Measurements from ENCODE around the gene TWF1.

Gene TWF1

GRCh38 chr12:43832463-43833168, 26.5 kb upstream of the TWF1 start:
- Mint-ChIP-seq H3K27ac (no peak overlapping the region), H3K36me3 (ENCODE audit: low read depth) (no peaks in the 10 kb centered on the region), H3K4me3 (no peak overlapping the region), H3K27me3 (ENCODE audit: low read depth) (no peaks in the 10 kb centered on the region), H3K4me1 (peaks cover 21% of the 10 kb centered on the region), H3K9me3 (no peaks in the 10 kb centered on the region)
- no peak for TF ChIP-seq CTCF (IDR thresholded peaks at IDR 0.05; ENCODE audit: unreplicated experiment in 3 of 3)

- Mint-ChIP-seq H3K27me3 (ENCODE audit: low read depth) (no peaks in the 10 kb centered on the region), H3K27ac (no peak overlapping the region), H3K4me3 (no peak overlapping the region), H3K4me1 (peaks cover 4% of the 10 kb centered on the region), H3K9me3 (no peaks in the 10 kb centered on the region), H3K36me3 (ENCODE audit: low read depth) (no peaks in the 10 kb centered on the region)
- no peak for TF ChIP-seq CTCF (IDR thresholded peaks at IDR 0.05; ENCODE audit: unreplicated experiment in 3 of 3)
These were observed 21.0 kb upstream of the TWF1 start for GRCh38 chr12:43827093-43827492.

- Mint-ChIP-seq H3K27ac (no peak overlapping the region), H3K9me3 (no peaks in the 10 kb centered on the region), H3K4me1 (peaks cover 4% of the 10 kb centered on the region), H3K36me3 (ENCODE audit: low read depth) (no peaks in the 10 kb centered on the region), H3K4me3 (no peak overlapping the region), H3K27me3 (ENCODE audit: low read depth) (no peaks in the 10 kb centered on the region)
- no peak for TF ChIP-seq CTCF (IDR thresholded peaks at IDR 0.05; ENCODE audit: unreplicated experiment in 3 of 3)
These were observed 20.6 kb upstream of the TWF1 start for GRCh38 chr12:43826681-43827080.

GRCh38 chr12:43824207-43824775, 18.2 kb upstream of the TWF1 start:
- H3K9me3 Mint-ChIP-seq, result no peaks in the 10 kb centered on the region
- no peak for TF ChIP-seq CTCF (IDR thresholded peaks at IDR 0.05; ENCODE audit: unreplicated experiment in 3 of 3)
- H3K36me3 Mint-ChIP-seq (ENCODE audit: low read depth), result no peaks in the 10 kb centered on the region
- H3K4me3 Mint-ChIP-seq, result no peak overlapping the region
- H3K27ac Mint-ChIP-seq, result no peak overlapping the region
- H3K4me1 Mint-ChIP-seq, result peaks cover under 1% of the 10 kb centered on the region
- H3K27me3 Mint-ChIP-seq (ENCODE audit: low read depth), result no peaks in the 10 kb centered on the region

- Mint-ChIP-seq H3K4me3 (no peak overlapping the region), H3K27ac (no peak overlapping the region), H3K4me1 (peaks cover 5% of the 10 kb centered on the region), H3K27me3 (ENCODE audit: low read depth) (no peaks in the 10 kb centered on the region), H3K36me3 (ENCODE audit: low read depth) (no peaks in the 10 kb centered on the region), H3K9me3 (no peaks in the 10 kb centered on the region)
- TF ChIP-seq CTCF (IDR thresholded peaks at IDR 0.05; ENCODE audit: unreplicated experiment in 3 of 3), result no peak
These were observed 10.1 kb upstream of the TWF1 start for GRCh38 chr12:43816168-43816567.

- Mint-ChIP-seq H3K9me3 (no peaks in the 10 kb centered on the region), H3K4me1 (peaks cover 5% of the 10 kb centered on the region), H3K36me3 (ENCODE audit: low read depth) (no peaks in the 10 kb centered on the region), H3K27me3 (ENCODE audit: low read depth) (no peaks in the 10 kb centered on the region), H3K4me3 (no peak overlapping the region), H3K27ac (no peak overlapping the region)
- no peak for TF ChIP-seq CTCF (IDR thresholded peaks at IDR 0.05; ENCODE audit: unreplicated experiment in 3 of 3)
These were observed 9.3 kb upstream of the TWF1 start for GRCh38 chr12:43815416-43815815.
